ENCODE data around the gene ACTR3. TPM values are rescaled to one million over a fixed set of nuclear protein-coding genes. Genes with fewer than 3 reads are reported as not detected.
"Not testable (repeated sequence)": the region's sequence is repeated elsewhere in the genome, so short reads cannot be mapped to it uniquely, and the experiment has no call there.

Gene ACTR3
- 255 and 301 TPM in 2 replicates for total RNA-seq

GRCh38 chr2:113889471-113890252, at the start of gene ACTR3:
Gene ACTR3 (plus strand): TSS chr2:113890089. CDS start chr2:113890280, 191 bp downstream.
- TF ChIP-seq, protein P1, sequence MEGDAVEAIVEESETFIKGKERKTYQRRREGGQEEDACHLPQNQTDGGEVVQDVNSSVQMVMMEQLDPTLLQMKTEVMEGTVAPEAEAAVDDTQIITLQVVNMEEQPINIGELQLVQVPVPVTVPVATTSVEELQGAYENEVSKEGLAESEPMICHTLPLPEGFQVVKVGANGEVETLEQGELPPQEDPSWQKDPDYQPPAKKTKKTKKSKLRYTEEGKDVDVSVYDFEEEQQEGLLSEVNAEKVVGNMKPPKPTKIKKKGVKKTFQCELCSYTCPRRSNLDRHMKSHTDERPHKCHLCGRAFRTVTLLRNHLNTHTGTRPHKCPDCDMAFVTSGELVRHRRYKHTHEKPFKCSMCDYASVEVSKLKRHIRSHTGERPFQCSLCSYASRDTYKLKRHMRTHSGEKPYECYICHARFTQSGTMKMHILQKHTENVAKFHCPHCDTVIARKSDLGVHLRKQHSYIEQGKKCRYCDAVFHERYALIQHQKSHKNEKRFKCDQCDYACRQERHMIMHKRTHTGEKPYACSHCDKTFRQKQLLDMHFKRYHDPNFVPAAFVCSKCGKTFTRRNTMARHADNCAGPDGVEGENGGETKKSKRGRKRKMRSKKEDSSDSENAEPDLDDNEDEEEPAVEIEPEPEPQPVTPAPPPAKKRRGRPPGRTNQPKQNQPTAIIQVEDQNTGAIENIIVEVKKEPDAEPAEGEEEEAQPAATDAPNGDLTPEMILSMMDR (conservative IDR thresholded peaks at IDR 0.05; ENCODE audit: low read depth, low read length), result no peak
- H3K4me3 ChIP-seq (ENCODE audit: low read depth, low read length), result peak within 1 kb of the TSS; percentile 95
- DNase-seq (ENCODE audit: low read depth), result peak; percentile 91

- no peak overlapping the region for H3K4me3 ChIP-seq (ENCODE audit: low read depth, low read length)
- DNase-seq (ENCODE audit: low read depth), result no peak
- TF ChIP-seq, protein P1 (conservative IDR thresholded peaks at IDR 0.05; ENCODE audit: low read depth, low read length), result no peak
Observed at GRCh38 chr2:113840518-113840917, 49.4 kb upstream of the ACTR3 start.

GRCh38 chr2:113842919-113843736, 46.8 kb upstream of the ACTR3 start:
- TF ChIP-seq, protein P1 (conservative IDR thresholded peaks at IDR 0.05; ENCODE audit: low read depth, low read length), result no peak
- DNase-seq (ENCODE audit: low read depth), result no peak
- peak overlapping the region; percentile 5 for H3K4me3 ChIP-seq (ENCODE audit: low read depth, low read length)

GRCh38 chr2:113843737-113844050, 46.2 kb upstream of the ACTR3 start:
- not testable (repeated sequence) for DNase-seq (ENCODE audit: low read depth)
- H3K4me3 ChIP-seq (ENCODE audit: low read depth, low read length), result peak overlapping the region; percentile 5

DNA sequence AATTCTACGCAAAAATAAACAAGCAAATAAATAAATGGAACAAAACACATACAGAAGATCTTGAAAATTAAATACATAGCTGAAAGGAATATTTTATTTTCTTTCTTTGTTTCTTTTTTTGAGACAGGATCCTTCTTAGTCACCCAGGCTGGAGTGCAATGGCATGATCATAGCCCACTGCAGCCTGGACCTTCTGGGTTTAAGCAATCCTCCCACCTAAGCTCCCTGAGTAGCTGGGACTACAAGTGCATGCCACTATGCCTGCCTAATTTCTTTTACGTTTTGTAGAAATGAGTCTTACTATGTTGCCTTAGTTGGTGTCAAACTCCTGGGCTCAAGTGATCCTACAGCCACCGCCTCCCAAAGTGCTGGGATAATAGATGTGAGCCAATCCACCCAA, 44.6 kb upstream of the ACTR3 start:
- no peak for DNase-seq (ENCODE audit: low read depth)
- no peak overlapping the region for H3K4me3 ChIP-seq (ENCODE audit: low read depth, low read length)
- TF ChIP-seq, protein P1 (conservative IDR thresholded peaks at IDR 0.05; ENCODE audit: low read depth, low read length), result no peak

DNA sequence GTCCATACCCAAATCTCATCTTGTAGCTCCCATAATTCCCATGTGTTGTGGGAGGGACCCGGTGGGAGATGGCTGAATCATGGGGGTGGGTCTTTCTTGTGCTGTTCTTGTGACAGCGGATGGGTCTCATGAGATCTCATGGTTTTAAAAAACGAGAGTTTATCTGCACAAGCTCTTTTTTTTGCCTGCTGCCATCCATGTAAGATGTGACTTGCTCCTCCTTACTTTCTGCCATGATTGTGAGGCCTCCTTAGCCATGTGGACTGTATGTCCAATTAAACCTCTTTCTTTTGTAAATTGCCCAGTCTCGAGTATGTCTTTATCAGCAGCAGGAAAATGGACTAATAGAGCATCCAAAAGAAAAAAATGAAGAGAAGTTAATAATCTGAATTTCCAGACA, 44.1 kb upstream of the ACTR3 start:
- DNase-seq (ENCODE audit: low read depth); H3K4me3 ChIP-seq (ENCODE audit: low read depth, low read length): not testable (repeated sequence)

DNA sequence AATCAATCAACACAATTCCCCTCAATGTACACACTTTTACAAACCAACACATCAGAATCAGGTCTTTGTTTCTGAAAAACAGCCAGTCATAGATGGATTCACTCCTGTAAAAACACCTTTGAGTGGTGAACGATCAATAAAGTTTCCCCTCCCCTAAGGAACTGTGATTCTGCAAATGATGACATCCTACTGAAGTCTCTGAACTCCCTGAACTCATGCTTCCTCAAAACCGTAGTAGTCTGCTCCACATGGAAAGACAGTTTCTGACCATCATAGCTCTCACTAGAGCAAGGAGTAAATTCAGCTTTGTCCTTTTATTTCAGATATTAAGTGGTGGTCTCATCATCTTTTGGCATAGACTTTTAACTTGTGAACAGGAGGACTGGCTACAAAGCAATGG, 43.5 kb upstream of the ACTR3 start:
- DNase-seq (ENCODE audit: low read depth), result no peak
- TF ChIP-seq, protein P1 (conservative IDR thresholded peaks at IDR 0.05; ENCODE audit: low read depth, low read length), result no peak
- H3K4me3 ChIP-seq (ENCODE audit: low read depth, low read length), result no peak overlapping the region

DNA sequence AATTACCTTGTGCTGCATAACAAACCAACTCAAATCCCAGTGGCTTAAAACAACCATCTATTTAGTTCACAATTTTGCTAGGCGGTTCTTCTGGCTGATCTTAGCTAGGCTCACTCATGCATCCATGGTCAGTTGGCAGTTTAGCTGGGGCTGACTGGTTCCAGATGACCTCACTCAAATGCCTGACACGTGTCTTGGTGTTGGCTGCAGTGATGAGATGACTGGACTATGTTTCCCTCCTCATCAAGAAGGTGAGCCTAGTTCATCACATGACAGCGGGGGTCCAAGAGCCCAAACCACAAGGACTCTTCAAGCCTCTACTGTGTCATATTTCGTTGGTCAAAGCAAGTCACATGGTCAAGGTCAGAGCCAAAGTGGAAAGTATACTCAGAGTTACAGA, 42.7 kb upstream of the ACTR3 start:
- TF ChIP-seq, protein P1 (conservative IDR thresholded peaks at IDR 0.05; ENCODE audit: low read depth, low read length), result no peak
- DNase-seq (ENCODE audit: low read depth), result peak; percentile 97
- no peak overlapping the region for H3K4me3 ChIP-seq (ENCODE audit: low read depth, low read length)

Measured in epithelial cell of proximal tubule (primary cell).